Astrocyte (in vitro differentiated cells and primary cell): ENCODE results near the gene AVPR2. TPM values are rescaled to one million over a fixed set of nuclear protein-coding genes. Genes with fewer than 3 reads are reported as not detected.

Experiments
- DNase-seq: peaks from one replicate; pipeline ENCODE4 v3.0.0-alpha.2; 2010; ENCODE audit warnings: low read depth
- FAIRE-seq: peaks from 2 replicates; lab custom pipeline; 2011; peaks lifted over from hg19 to GRCh38; lab: Jason Lieb, UNC
- H2AFZ ChIP-seq: 2 replicates; pipeline ENCODE4 v1.6.0; 2012; ENCODE audit warnings: low read depth, low read length, inconsistent platforms
- H3K27ac ChIP-seq: 2 replicates; pipeline ENCODE4 v1.5.1; 2011; ENCODE audit warnings: low read depth, low read length, inconsistent platforms
- H3K27me3 ChIP-seq: 2 replicates; pipeline ENCODE4 v1.6.0; 2011; ENCODE audit warnings: low read length, inconsistent platforms; ENCODE audit not compliant: insufficient read depth
- H3K36me3 ChIP-seq: 2 replicates; pipeline ENCODE4 v1.5.1; 2011; ENCODE audit warnings: low read length, inconsistent platforms; ENCODE audit not compliant: insufficient read depth
- H3K4me1 ChIP-seq: 2 replicates; pipeline ENCODE4 v1.5.1; 2011; ENCODE audit warnings: low read length, inconsistent platforms; ENCODE audit not compliant: insufficient read depth
- H3K4me2 ChIP-seq: 2 replicates; pipeline ENCODE4 v1.6.0; 2012; ENCODE audit warnings: low read length, inconsistent platforms
- H3K4me3 ChIP-seq: 2 replicates; pipeline ENCODE4 v1.5.1; 2011; ENCODE audit warnings: low read depth, mild to moderate bottlenecking, low read length, inconsistent platforms; ENCODE audit not compliant: insufficient read depth
- H3K79me2 ChIP-seq: 2 replicates; pipeline ENCODE4 v1.6.0; 2012; ENCODE audit warnings: mild to moderate bottlenecking, low read length, inconsistent platforms; ENCODE audit not compliant: insufficient read depth
- H3K9ac ChIP-seq: 2 replicates; pipeline ENCODE4 v1.6.0; 2012; ENCODE audit warnings: mild to moderate bottlenecking, low read length, inconsistent platforms
- H3K9me3 ChIP-seq: 2 replicates; pipeline ENCODE4 v1.5.1; 2012; ENCODE audit warnings: low read depth, mild to moderate bottlenecking, low read length, inconsistent platforms; ENCODE audit not compliant: insufficient read depth
- H4K20me1 ChIP-seq: 2 replicates; pipeline ENCODE4 v1.6.0; 2012; ENCODE audit warnings: low read length, inconsistent platforms; ENCODE audit not compliant: insufficient read depth
- H3K27ac Mint-ChIP-seq: one replicate; pipeline ENCODE4 v1.8.0; 2021; ENCODE audit warnings: mild to moderate bottlenecking, mixed read lengths; ENCODE audit not compliant: unreplicated experiment
- H3K27me3 Mint-ChIP-seq: one replicate; pipeline ENCODE4 v1.8.0; 2021; ENCODE audit warnings: low read depth, mixed read lengths; ENCODE audit not compliant: unreplicated experiment
- H3K36me3 Mint-ChIP-seq: one replicate; pipeline ENCODE4 v1.8.0; 2021; ENCODE audit warnings: low read depth, mixed read lengths; ENCODE audit not compliant: unreplicated experiment
- H3K4me1 Mint-ChIP-seq: one replicate; pipeline ENCODE4 v1.8.0; 2021; ENCODE audit warnings: low read depth, mixed read lengths; ENCODE audit not compliant: unreplicated experiment
- H3K4me3 Mint-ChIP-seq: one replicate; pipeline ENCODE4 v1.8.0; 2021; ENCODE audit warnings: mild to moderate bottlenecking, moderate library complexity, mixed read lengths; ENCODE audit not compliant: unreplicated experiment
- H3K9me3 Mint-ChIP-seq: one replicate; pipeline ENCODE4 v1.8.0; 2021; ENCODE audit warnings: mild to moderate bottlenecking, mixed read lengths; ENCODE audit not compliant: unreplicated experiment
- CTCF ChIP-seq: IDR thresholded peaks from 2 replicates; pipeline ENCODE4 v1.5.1; 2011; ENCODE audit warnings: low read depth, mild to moderate bottlenecking, inconsistent platforms, low read length, moderate library complexity; ENCODE audit not compliant: insufficient read depth
- EZH2 ChIP-seq: IDR thresholded peaks from 2 replicates; pipeline ENCODE4 v1.6.1; 2012; ENCODE audit warnings: mild to moderate bottlenecking, low read length, inconsistent platforms; ENCODE audit not compliant: insufficient read depth
- total RNA-seq: library from RNA; stranded (reverse); gene quantifications from 2 replicates; pipeline ENCODE4 v1.2.1, GENCODE V29; 2021

The AVPR2 gene
- total RNA-seq, 1 donor from 2014 or later = not detected

GRCh38 chrX:153876112-153876491 is 28.4 kb upstream of the AVPR2 start:
- no peak overlapping the region for H2AFZ ChIP-seq
- H3K27ac ChIP-seq = no peak overlapping the region
- H3K79me2 ChIP-seq = no peaks in the 10 kb centered on the region
- Mint-ChIP-seq H3K9me3 (no peaks in the 10 kb centered on the region), H3K27me3 (no peaks in the 10 kb centered on the region), H3K27ac (peak overlapping the region; percentile 47), H3K4me3 (no peak overlapping the region), H3K36me3 (peaks cover 6% of the 10 kb centered on the region), H3K4me1 (peaks cover 31% of the 10 kb centered on the region)
- no peaks in the 10 kb centered on the region for H4K20me1 ChIP-seq
- no peaks in the 10 kb centered on the region for H3K36me3 ChIP-seq
- no peak overlapping the region for H3K4me3 ChIP-seq
- no peak overlapping the region for H3K9ac ChIP-seq
- no peaks in the 10 kb centered on the region for H3K4me1 ChIP-seq
- DNase-seq = no peak
- no peak for FAIRE-seq
- H3K27me3 ChIP-seq = peaks cover 8% of the 10 kb centered on the region
- H3K4me2 ChIP-seq = no peak overlapping the region
- no peak for TF ChIP-seq CTCF
- TF ChIP-seq EZH2 = no peak
- no peaks in the 10 kb centered on the region for H3K9me3 ChIP-seq

DNA sequence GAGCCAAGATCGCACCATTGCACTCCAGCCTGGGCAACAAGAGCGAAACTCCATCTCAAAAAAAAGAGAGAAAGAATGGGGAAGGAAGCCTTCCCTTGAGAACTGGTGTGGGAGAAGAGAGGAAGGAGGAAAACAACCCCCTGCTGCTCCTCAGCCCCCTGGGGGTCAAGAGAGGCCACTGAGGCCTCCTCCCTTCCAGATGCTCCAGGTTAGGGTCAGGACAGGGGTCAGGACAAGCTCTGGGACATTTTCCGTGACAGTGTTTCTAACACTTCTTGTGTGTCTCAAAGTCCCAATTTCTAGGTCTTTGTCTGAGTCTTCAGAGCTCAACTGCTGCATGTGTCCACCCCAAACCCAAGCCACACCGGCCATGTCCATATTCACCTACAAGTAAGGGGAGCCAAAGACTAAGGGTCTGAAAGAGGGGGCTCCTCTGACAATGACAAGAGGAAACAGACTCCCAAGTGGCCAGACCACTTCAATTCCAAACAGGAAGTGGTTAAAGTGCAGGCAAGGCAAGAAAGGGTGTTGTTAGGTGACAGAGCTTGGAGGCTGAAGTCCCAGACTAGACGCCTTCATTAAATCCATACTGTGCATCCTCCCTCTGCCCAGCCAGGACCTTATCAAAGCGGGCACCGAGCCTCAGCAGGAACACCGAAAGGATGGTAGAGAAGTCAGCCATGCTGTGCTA is 26.8 kb upstream of the AVPR2 start:
- Mint-ChIP-seq H3K4me3 (no peak overlapping the region), H3K9me3 (no peaks in the 10 kb centered on the region), H3K36me3 (peaks cover 3% of the 10 kb centered on the region), H3K4me1 (peaks cover 31% of the 10 kb centered on the region), H3K27me3 (no peaks in the 10 kb centered on the region), H3K27ac (no peak overlapping the region)
- no peak overlapping the region for H3K4me2 ChIP-seq
- DNase-seq (no peak), FAIRE-seq (peak; percentile 5)
- no peak overlapping the region for H2AFZ ChIP-seq
- no peak overlapping the region for H3K9ac ChIP-seq
- no peak overlapping the region for H3K4me3 ChIP-seq
- TF ChIP-seq CTCF (no peak), EZH2 (no peak)
- H3K9me3 ChIP-seq = no peaks in the 10 kb centered on the region
- H3K27me3 ChIP-seq = peaks cover 7% of the 10 kb centered on the region
- no peaks in the 10 kb centered on the region for H3K36me3 ChIP-seq
- H3K79me2 ChIP-seq = no peaks in the 10 kb centered on the region
- no peak overlapping the region for H3K27ac ChIP-seq
- H4K20me1 ChIP-seq = no peaks in the 10 kb centered on the region
- H3K4me1 ChIP-seq = peaks cover 5% of the 10 kb centered on the region

- Histone ChIP-seq H3K27ac (no peak overlapping the region), H3K4me2 (no peak overlapping the region), H3K9ac (no peak overlapping the region), H3K4me3 (no peak overlapping the region), H3K4me1 (peaks cover 5% of the 10 kb centered on the region), H3K79me2 (no peaks in the 10 kb centered on the region), H3K9me3 (no peaks in the 10 kb centered on the region), H3K36me3 (no peaks in the 10 kb centered on the region), H2AFZ (no peak overlapping the region), H4K20me1 (no peaks in the 10 kb centered on the region), H3K27me3 (peaks cover 6% of the 10 kb centered on the region)
- DNase-seq = no peak
- Mint-ChIP-seq H3K4me3 (peak overlapping the region; percentile 50), H3K9me3 (no peaks in the 10 kb centered on the region), H3K27ac (peak overlapping the region; percentile 41), H3K27me3 (no peaks in the 10 kb centered on the region), H3K4me1 (peaks cover 29% of the 10 kb centered on the region), H3K36me3 (peaks cover 3% of the 10 kb centered on the region)
- TF ChIP-seq CTCF = no peak
- no peak for TF ChIP-seq EZH2
- no peak for FAIRE-seq
Measured at GRCh38 chrX:153878345-153878744, 26.1 kb upstream of the AVPR2 start.
